D721Med (cell line): Measurements from ENCODE around the gene CTU2.
A peak's percentile ranks its signal among the peaks of the same experiment; 100 is the strongest.

Experiments
- DNase-seq: peaks from one replicate; pipeline ENCODE4 v3.0.0; 2011; ENCODE audit warnings: low spot score; ENCODE audit not compliant: insufficient read length
- FAIRE-seq: peaks from 2 replicates; lab custom pipeline; 2011; peaks lifted over from hg19 to GRCh38; lab: Jason Lieb, UNC
- CTCF ChIP-seq: IDR thresholded peaks from 2 replicates; pipeline ENCODE4 v1.5.1; 2012; ENCODE audit warnings: mild to moderate bottlenecking, control low read depth; ENCODE audit not compliant: insufficient read depth; ENCODE audit errors: missing control alignments

Gene CTU2

DNA sequence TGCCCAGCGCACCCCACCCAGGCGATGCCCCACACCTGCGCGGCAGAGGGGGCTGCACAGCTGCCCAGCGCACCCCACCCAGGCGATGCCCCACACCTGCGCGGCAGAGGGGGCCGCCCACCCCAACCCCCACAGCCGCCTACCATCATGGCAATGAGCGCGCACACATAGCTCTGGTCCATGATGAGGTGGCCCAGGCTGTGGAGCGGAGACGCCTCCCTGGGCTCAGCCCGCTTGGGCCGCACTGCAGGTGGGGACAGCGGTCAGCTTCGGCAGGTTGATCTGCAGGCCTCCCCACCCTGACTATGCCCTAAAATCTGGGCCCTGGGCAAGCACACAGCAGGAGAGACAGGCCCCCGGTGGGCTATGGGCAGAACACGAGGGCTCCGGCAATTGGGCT is 30.2 kb downstream of the CTU2 start:
- no peak for TF ChIP-seq CTCF
- no peak for DNase-seq
- no peak for FAIRE-seq

DNA sequence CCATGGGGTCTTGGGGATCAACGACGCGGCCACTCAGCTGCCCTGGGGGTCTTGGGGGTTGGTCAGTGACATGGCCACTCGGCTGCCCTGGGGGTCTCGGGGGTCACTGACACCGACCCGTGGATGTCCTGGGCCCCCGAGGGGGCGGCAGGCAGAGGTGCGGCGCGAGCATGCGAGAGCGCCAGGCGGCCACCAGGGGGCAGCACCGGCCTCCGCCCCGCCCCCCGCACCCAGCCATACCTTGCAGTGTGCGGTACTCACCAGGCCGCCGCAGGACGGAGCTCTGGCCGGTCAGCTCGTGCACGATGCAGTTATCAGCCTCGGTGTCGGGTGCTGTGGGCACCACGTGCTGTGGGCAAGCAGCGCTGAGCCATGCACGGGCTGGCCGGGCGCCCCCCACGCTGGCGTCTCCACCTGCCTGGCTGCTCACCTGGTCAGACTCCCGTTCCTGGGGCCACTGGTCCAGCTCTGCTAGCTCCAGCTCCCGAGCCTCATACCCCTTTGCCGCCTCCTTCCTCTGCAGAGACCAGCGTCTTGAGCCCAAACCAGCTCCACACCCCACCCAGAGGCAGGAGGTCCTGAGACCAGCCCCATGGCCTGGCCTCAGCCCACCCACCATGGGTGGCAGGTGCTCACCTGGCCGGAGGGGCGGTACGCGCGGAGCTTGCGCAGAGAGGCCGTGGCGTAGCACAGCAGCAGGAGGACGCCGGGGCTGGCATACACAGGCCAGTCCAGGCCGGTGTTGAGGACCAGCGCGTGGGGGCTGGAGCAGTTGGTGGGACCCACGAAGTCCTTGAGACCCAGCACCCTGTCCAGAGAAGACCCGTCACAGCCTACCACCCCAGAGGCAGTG is 31.2 kb downstream of the CTU2 start:
- peak; percentile 71 for TF ChIP-seq CTCF
- FAIRE-seq (no peak), DNase-seq (peak; percentile 41)

GRCh38 chr16:88738151-88739084 is 32.1 kb downstream of the CTU2 start:
- no peak for TF ChIP-seq CTCF
- no peak for DNase-seq
- no peak for FAIRE-seq

DNA sequence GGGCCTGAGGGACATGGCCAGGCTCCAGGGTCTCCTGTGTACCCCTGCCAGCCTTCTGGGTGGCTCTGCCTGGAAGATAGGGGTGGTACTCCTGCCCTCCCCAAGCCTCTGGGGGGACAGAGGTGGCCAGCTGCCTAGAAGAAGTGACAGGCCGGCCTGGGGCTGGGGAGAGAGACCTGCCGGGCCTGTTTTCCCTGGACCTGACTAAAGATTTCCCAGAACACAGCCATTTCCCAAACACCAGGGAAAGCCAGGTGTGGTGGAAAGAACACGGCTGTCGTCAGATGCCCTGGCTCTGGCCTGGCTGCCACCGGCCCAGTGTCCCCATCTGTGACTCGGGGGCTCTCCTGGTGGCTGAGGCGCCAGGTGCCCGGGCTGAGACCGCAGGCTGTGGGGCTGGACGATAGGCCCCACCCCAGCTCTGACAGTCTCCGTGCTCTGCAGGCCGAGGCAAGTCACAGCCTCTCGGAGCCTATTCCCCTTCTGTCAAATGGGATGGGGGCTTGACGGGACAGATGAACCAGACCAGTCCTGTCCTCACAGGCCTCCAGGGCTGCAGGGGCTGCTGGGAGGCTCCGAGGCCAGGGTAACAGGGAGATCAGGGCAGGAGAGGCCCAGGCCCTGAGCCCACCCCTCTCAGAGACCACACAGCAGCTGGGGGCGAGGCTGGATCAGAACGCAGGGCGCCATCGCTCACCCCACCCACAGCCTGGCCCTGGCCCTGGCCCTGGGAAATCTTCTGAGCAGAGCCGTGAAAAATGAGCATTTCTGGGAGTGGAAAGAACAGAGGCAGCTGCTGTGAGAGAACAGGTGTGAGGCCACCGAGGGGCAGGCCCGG is 33.1 kb downstream of the CTU2 start:
- no peak for TF ChIP-seq CTCF
- FAIRE-seq (no peak), DNase-seq (no peak)

DNA sequence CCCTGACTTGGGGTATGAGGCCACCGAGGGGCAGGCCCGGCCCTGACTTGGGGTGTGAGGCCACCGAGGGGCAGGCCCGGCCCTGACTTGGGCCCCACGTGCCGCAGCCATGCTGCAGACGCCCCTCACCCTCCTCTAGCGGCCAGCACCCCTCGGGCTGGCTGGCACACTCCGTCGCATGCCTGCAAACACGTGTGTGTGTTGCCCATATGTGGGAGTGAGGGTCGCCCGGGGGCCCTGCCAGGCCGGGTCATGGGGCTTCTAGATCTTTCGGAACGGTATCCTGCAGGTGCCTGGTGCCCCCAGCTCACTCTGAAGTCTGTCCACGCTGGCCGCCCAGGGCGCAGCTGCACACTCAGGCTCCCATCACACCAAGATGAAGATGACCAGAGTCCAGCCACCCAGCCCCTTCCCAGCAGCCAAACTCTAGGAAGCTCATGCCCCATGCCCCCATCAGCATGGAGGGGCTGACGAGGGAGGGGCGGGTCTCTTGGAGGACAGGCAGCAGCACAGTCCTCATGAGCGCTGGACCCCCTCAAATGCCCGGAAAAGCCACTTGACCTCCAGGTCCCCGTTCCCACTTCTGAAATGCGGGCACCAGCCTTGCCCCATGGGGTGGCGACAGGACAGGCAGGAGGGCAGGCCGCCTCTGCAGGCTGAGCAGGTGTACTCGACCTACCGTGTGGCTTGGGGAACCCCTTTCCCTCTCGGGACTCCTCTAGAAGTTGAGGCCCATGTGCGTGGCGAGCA is 33.8 kb downstream of the CTU2 start:
- no peak for FAIRE-seq
- no peak for DNase-seq
- TF ChIP-seq CTCF: no peak

DNA sequence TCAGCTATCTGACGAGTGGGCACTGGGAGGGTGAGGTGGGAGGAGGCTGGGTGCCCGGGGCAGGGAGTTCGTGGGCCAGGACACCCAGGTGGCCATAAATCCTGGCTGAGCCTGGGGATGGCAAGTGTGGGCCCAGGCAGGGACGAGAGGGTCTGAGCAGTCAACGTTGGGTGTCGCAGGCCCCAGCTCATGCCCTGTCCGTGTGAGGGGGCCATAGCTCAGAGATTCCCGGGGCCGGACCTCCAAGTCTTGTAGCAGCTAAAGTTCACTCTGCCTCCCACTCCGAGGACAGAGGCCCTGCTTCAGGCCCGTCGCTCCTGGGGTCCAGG is 34.4 kb downstream of the CTU2 start:
- FAIRE-seq (no peak), DNase-seq (no peak)
- no peak for TF ChIP-seq CTCF
